Endothelial cell of umbilical vein (primary cell): Measurements from ENCODE around the gene RFX7. TPM values are rescaled to one million over a fixed set of nuclear protein-coding genes. Genes with fewer than 3 reads are reported as not detected.

Source experiments
- BruUV-seq: library from RNA; stranded (reverse); fragments of 400-500 nt; replicated peaks from 2 replicates; lab custom pipeline; 2021; lab: Mats Ljungman, UMichigan
- CTCF ChIA-PET: fragments of 300-600, 350-600 bp; sonication (Branson Sonifier 250); formaldehyde crosslinking; loops from one replicate; lab custom pipeline; 2021; ENCODE audit warnings: antibody characterized with exemption, inconsistent platforms; lab: Charles Lee
- POLR2A ChIA-PET: fragments of 300-600, 350-600 bp; sonication (Branson Sonifier 250); formaldehyde crosslinking; loops from one replicate; lab custom pipeline; 2021; ENCODE audit warnings: antibody characterized with exemption, inconsistent platforms; lab: Charles Lee
- DNase-seq: peaks from one replicate; pipeline ENCODE4 v3.0.0-alpha.2; 2011; ENCODE audit warnings: low read depth, low spot score
- FAIRE-seq: peaks from 2 replicates; lab custom pipeline; 2011; peaks lifted over from hg19 to GRCh38; lab: Jason Lieb, UNC
- H2AFZ ChIP-seq: 2 replicates; pipeline ENCODE4 v1.6.0; 2012; ENCODE audit warnings: low read depth, low read length, control low read depth, inconsistent platforms
- H3K27ac ChIP-seq: 2 replicates; pipeline ENCODE4 v1.5.1; 2011; ENCODE audit warnings: low read depth, mild to moderate bottlenecking, control low read depth, low read length, moderate library complexity; ENCODE audit not compliant: insufficient read depth
- H3K27me3 ChIP-seq, 2 experiments: 2 replicates each; pipeline versions ENCODE4 v1.6.0 to v1.6.1; 2011; ENCODE audit warnings: low read length in 2 of 2, mixed read lengths in 1 of 2; ENCODE audit not compliant: control insufficient read depth in 2 of 2, insufficient read depth in 2 of 2
- H3K36me3 ChIP-seq, 2 experiments: 2 replicates in 1 of 2; 3 replicates in 1 of 2; pipeline ENCODE4 v1.5.1; 2011; ENCODE audit warnings: low read length in 2 of 2, mild to moderate bottlenecking in 1 of 2, moderate library complexity in 1 of 2; ENCODE audit not compliant: control insufficient read depth in 2 of 2, insufficient read depth in 2 of 2; ENCODE audit errors: extremely low read depth in 1 of 2
- H3K4me1 ChIP-seq: 3 replicates; pipeline ENCODE4 v1.5.1; 2011; ENCODE audit warnings: mild to moderate bottlenecking, low read length; ENCODE audit not compliant: control insufficient read depth, insufficient read depth; ENCODE audit errors: extremely low read depth
- H3K4me2 ChIP-seq: 2 replicates; pipeline ENCODE4 v1.6.1; 2011; ENCODE audit warnings: low read length, control low read depth, mixed read lengths; ENCODE audit not compliant: insufficient read depth
- H3K4me3 ChIP-seq, 3 experiments: fragments of 200-600 bp in 1 of 3; sonication (generic), shearing (Covaris generic) in 1 of 3; replicated peaks in 1 of 3; 2 replicates each; pipeline ENCODE4 v1.5.1; 2011 to 2016; ENCODE audit warnings: control low read depth in 3 of 3, low read length in 3 of 3, mild to moderate bottlenecking in 2 of 3, inconsistent platforms in 1 of 3, low read depth in 1 of 3, moderate library complexity in 1 of 3; ENCODE audit not compliant: insufficient read depth in 1 of 3
- H3K79me2 ChIP-seq: 2 replicates; pipeline ENCODE4 v1.6.0; 2012; ENCODE audit warnings: low read length, inconsistent platforms; ENCODE audit not compliant: control insufficient read depth, insufficient read depth
- H3K9ac ChIP-seq: replicated peaks from 2 replicates; pipeline ENCODE3; 2011; ENCODE audit warnings: low read length, control low read depth; ENCODE audit not compliant: insufficient read depth; ENCODE audit errors: extremely low read depth
- H3K9me1 ChIP-seq: replicated peaks from 3 replicates; pipeline ENCODE4 v1.6.0; 2011; ENCODE audit warnings: mild to moderate bottlenecking, low read length; ENCODE audit not compliant: control insufficient read depth, insufficient read depth; ENCODE audit errors: extremely low read depth
- H3K9me3 ChIP-seq: replicated peaks from 2 replicates; pipeline ENCODE4 v1.5.1; 2012; ENCODE audit warnings: low read length, inconsistent platforms; ENCODE audit not compliant: control insufficient read depth, insufficient read depth
- H4K20me1 ChIP-seq: replicated peaks from 2 replicates; pipeline ENCODE3; 2011; ENCODE audit warnings: mild to moderate bottlenecking, low read length; ENCODE audit not compliant: control insufficient read depth, insufficient read depth; ENCODE audit errors: extremely low read depth
- EZH2 ChIP-seq: IDR thresholded peaks from 2 replicates; pipeline ENCODE4 v1.6.1; 2012; ENCODE audit warnings: borderline replicate concordance, low read depth, mild to moderate bottlenecking, moderate library complexity, low read length, inconsistent platforms; ENCODE audit not compliant: severe bottlenecking
- FOS ChIP-seq: IDR thresholded peaks from 2 replicates; pipeline ENCODE4 v1.6.1; 2011; ENCODE audit warnings: mild to moderate bottlenecking, low read length, moderate library complexity, borderline replicate concordance; ENCODE audit not compliant: insufficient read depth
- GATA2 ChIP-seq: IDR thresholded peaks from 2 replicates; pipeline ENCODE4 v1.7.0; 2011; ENCODE audit warnings: low read depth, mild to moderate bottlenecking, moderate library complexity, mixed read lengths, low read length; ENCODE audit not compliant: insufficient read length, insufficient read depth
- JUN ChIP-seq: IDR thresholded peaks from 2 replicates; pipeline ENCODE4 v1.6.1; 2011; ENCODE audit warnings: borderline replicate concordance, low read depth; ENCODE audit not compliant: insufficient read length, insufficient read depth
- MYC ChIP-seq: IDR thresholded peaks from one replicate; pipeline ENCODE4 v1.6.1; 2011; ENCODE audit warnings: mild to moderate bottlenecking, low read depth, low read length
- POLR2A ChIP-seq: IDR thresholded peaks from 2 replicates; pipeline ENCODE4 v1.6.1; 2012; ENCODE audit warnings: low read depth, mild to moderate bottlenecking, control low read depth, low read length
- POLR2AphosphoS5 ChIP-seq: IDR thresholded peaks from 2 replicates; pipeline ENCODE4 v1.6.1; 2012; ENCODE audit warnings: low read depth, mild to moderate bottlenecking, control low read depth, low read length, moderate library complexity; ENCODE audit not compliant: insufficient read depth
- dilution Hi-C: fragments of 300-500 bp; cut with MboI; formaldehyde crosslinking; loops from one replicate; pipeline ENCODE4 v1.15.0; 2019; ENCODE audit warnings: low sequenced_read_pairs; ENCODE audit not compliant: extremely low pct_ligation_motif_present
- intact Hi-C: fragments of 100-400 bp; cut with micrococcal nuclease; formaldehyde crosslinking; loops from one replicate; pipeline ENCODE4 v1.10.0; 2022
- polyA plus RNA-seq, 4 experiments: library from polyadenylated mRNA; depleted of rRNA in 3 of 4; stranded (reverse) in 3 of 4; unstranded in 1 of 4; fragments of >200 nt; gene quantifications; 2 replicates each; pipeline versions ENCODE4 v1.2.1 to v1.2.3, GENCODE V29; 2011 to 2012; ENCODE audit warnings: missing spikeins in 1 of 4
- total RNA-seq: library from RNA; stranded (reverse); gene quantifications from 2 replicates; pipeline ENCODE4 v1.2.3, GENCODE V29; 2021
- TF ChIP-seq, protein P1 (sequence below), 2 donors: IDR thresholded peaks; 1 replicate in 1 of 2; 2 replicates in 1 of 2; pipeline ENCODE4 v1.5.1; 2011; ENCODE audit warnings: low read length in 2 of 2, mild to moderate bottlenecking in 2 of 2, moderate library complexity in 2 of 2, control low read depth in 1 of 2, inconsistent platforms in 1 of 2, low read depth in 1 of 2; ENCODE audit not compliant: insufficient read depth in 1 of 2; ENCODE audit errors: extremely low read depth in 1 of 2
- TF ChIP-seq, protein P2 (sequence below): IDR thresholded peaks from 2 replicates; pipeline ENCODE4 v1.6.1; 2011; ENCODE audit not compliant: insufficient read depth, insufficient read length

Gene RFX7
- total and polyA plus RNA-seq, 2 donors (not counting 3 experiments of a cell fraction or from before 2014, with no cell fraction given) = 6.3 to 23.0 TPM

DNA sequence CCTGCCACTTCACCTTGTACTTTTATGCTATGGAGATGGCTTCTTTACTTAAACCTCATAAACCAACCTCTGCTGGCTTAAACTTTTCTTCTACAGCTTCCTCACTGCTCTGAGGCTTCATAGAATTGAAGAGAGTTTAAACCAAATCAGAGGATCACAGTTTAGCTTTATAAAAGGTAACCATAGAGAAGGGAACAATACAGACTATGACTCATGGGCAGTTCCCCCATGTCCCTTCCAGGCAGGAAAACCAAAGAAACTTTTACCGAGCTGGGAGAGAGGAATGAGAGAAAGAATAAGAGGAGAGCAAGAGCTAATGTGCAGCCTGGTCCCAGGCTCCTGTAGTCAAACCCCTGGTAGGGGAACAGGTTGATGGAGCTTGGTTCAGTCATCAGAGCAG is 196.3 kb downstream of the RFX7 start:
- no peak overlapping the region for H3K4me3 ChIP-seq
- TF ChIP-seq JUN (peak; percentile 78), MYC (no peak), FOS (peak; percentile 50), EZH2 (no peak), POLR2AphosphoS5 (no peak), GATA2 (no peak), POLR2A (no peak)
- TF ChIP-seq, protein P1, sequence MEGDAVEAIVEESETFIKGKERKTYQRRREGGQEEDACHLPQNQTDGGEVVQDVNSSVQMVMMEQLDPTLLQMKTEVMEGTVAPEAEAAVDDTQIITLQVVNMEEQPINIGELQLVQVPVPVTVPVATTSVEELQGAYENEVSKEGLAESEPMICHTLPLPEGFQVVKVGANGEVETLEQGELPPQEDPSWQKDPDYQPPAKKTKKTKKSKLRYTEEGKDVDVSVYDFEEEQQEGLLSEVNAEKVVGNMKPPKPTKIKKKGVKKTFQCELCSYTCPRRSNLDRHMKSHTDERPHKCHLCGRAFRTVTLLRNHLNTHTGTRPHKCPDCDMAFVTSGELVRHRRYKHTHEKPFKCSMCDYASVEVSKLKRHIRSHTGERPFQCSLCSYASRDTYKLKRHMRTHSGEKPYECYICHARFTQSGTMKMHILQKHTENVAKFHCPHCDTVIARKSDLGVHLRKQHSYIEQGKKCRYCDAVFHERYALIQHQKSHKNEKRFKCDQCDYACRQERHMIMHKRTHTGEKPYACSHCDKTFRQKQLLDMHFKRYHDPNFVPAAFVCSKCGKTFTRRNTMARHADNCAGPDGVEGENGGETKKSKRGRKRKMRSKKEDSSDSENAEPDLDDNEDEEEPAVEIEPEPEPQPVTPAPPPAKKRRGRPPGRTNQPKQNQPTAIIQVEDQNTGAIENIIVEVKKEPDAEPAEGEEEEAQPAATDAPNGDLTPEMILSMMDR (IDR thresholded peaks at IDR 0.05; ENCODE audit: extremely low read depth in 1 of 2, insufficient read depth in 1 of 2, low read depth in 1 of 2, low read length in 2 of 2) = no peak
- TF ChIP-seq, protein P2, sequence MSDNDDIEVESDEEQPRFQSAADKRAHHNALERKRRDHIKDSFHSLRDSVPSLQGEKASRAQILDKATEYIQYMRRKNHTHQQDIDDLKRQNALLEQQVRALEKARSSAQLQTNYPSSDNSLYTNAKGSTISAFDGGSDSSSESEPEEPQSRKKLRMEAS = no peak
- CTCF ChIA-PET = interaction anchor here (0.8 to 1.5 kb wide), 2 partner anchors 12 to 398 kb away, joined by 3 to 7 read pairs; no protein-coding TSS in a partner anchor
- intact Hi-C loops (loop anchor here (10.0 kb wide), 1 partner anchor 197 kb away; the partner anchor contains the start of gene RFX7), dilution Hi-C loops (no loop called here)
- H3K36me3 ChIP-seq = no peaks in the 10 kb centered on the region
- no peaks in the 10 kb centered on the region for H3K9me1 ChIP-seq
- DNase-seq (peak; percentile 71), FAIRE-seq (peak; percentile 8)
- no peaks in the 10 kb centered on the region for H3K79me2 ChIP-seq
- BruUV-seq = no TSS peak
- peak overlapping the region; percentile 46 for H3K27ac ChIP-seq
- peaks cover 14% of the 10 kb centered on the region for H3K4me1 ChIP-seq
- POLR2A ChIA-PET = interaction anchor here (0.6 to 1.0 kb wide), 2 partner anchors 54 to 73 kb away, joined by 3 to 4 read pairs; no protein-coding TSS in a partner anchor
- no peak overlapping the region for H3K4me2 ChIP-seq
- peak overlapping the region; percentile 54 for H2AFZ ChIP-seq
- H3K27me3 ChIP-seq = no peaks in the 10 kb centered on the region
- no peaks in the 10 kb centered on the region for H3K9me3 ChIP-seq
- no peak overlapping the region for H3K9ac ChIP-seq
- H4K20me1 ChIP-seq = no peaks in the 10 kb centered on the region
